GM19397 (cell line): ENCODE measurements around the gene SPACA6.

Experiments used
- ATAC-seq: cut with Tn5 transposase; IDR thresholded peaks from one replicate; pipeline ENCODE4 v1.9.1; 2021; ENCODE audit warnings: mild to moderate bottlenecking, moderate library complexity; ENCODE audit not compliant: unreplicated experiment

SPACA6 gene

DNA sequence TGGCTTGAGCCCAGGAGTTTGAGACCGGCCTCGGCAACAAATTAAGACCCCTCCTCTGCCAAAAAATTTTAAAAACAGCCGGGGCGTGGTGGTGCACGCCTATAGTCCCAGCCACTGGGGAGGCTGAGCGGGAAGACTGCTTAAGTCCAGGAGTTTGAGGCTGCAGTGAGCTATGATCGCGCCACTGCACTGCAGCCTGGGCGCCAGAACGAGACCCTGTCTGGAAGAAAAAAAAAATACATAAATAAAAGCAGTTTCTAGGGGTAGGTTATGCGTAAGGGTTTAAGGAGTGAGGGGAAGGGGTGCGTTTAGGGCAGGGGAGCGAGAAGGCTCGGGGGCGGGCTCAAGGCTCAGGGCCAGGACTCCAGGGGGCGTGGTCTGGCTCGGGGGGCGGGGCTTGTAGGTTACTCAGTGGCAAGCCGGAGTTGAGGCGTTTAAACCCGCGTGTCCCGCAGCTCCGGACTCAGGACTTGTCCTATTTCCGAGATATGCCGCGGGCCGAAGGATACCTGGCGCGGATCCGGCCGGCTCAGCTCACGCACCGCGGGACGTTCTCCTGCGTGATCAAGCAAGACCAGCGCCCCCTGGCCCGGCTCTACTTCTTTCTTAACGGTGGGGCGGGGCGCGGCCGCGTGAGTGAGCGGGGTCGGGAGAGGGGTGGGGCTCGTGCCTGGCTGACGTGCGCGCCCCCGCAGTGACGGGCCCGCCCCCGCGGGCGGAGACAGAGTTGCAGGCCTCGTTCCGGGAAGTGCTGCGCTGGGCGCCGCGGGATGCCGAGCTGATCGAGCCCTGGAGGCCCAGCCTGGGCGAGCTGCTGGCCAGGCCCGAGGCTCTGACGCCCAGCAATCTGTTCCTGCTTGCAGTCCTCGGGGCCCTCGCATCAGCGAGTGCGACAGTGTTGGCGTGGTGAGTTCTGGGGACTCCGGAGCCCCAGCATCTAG is 10.7 kb downstream of the SPACA6 start:
- peak; percentile 94 for ATAC-seq

DNA sequence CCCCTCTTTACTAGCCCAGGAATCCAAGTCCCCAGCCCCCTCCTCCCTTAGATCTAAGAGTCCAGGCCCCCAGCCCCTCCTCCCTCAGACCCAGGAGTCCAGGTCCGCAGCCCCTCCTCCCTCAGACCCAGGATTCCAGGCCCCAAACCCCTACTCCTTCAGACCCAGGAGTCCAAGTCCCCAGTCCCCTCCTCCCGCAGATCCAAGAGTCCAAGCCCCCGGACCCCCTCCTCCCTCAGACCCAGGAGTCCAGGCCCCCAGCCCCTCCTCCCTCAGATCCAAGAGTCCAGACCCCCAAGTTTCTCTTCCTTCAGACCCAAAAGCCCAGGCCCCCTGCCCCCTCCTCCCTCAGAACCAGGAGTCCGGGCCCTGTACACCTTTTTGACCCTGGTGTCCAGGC is 11.5 kb downstream of the SPACA6 start:
- ATAC-seq, result no peak

DNA sequence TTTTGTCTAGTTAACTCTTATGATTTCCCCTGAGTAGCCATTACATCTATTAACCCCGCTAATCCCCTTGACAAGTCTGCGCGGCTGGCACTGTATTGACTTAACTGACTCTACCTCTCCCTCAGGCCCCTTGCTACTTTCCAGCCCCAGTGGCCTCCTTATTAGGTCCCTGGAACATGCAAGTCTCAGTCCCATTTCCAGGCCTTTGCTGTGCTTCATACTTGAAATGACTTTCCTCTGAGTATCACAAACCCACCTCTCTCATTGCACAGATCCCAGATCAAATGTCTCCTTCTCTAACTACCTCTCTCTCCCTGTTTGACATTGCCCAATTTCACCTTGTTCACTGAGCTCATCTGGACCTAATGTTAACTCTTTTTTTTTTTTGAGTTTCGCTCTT is 13.2 kb downstream of the SPACA6 start:
- ATAC-seq, result no peak

DNA sequence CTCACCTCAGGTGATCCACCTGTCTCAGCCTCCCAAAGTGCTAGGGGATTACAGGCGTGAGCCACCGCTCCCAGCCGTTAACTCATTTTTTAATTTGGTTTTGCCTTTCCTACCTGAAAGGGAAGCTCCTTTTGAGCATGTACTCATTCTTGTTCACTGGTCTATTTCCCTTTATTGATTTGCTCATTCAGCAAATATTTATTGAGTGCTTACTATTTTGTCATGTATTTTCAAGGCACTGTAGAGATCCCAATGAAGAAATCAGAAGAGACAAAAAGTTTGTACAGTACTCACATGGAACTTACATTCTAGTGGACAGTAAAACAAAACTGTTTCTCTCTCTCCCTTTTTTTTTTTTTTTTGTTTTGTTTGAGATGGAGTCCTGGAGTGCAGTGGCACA is 13.8 kb downstream of the SPACA6 start:
- no peak for ATAC-seq

DNA sequence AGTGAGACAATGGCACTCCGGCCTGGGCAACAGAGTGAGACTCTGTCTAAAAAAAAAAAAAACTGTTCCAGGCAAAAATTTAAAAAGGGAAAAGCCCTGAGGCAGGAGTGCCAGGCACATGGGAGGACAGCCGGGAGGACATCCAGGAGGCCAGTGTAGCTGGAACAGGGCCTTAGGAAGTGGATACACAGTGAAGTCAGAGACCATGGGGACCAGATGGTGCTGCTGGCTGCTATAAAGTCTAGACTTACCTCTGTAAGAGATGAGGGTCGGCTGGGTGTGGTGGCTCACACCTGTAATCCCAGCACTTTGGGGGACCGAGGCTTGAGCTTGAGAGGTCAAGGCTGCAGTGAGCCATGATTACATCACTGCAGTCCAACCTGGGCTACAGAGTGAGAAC is 15.7 kb downstream of the SPACA6 start:
- ATAC-seq, result no peak

DNA sequence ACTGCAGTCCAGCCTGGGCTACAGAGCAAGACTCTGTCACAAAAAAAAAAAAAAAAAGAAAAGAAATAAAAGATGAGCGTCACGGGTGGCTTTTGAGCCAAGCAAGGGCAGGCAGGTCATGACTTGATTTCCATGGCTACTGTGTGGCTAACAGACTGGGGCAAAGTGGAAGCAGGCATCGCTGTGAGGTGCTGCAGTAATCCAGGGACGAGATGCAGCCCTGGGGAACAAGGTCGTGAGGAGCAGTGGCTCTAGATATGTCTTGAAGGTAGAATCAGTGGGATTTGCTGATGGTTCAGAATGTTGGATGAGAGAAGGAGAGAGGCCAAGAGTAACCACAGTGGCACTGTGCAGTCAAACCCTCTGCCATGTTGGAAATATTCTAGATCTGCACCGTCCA is 16.4 kb downstream of the SPACA6 start:
- no peak for ATAC-seq

DNA sequence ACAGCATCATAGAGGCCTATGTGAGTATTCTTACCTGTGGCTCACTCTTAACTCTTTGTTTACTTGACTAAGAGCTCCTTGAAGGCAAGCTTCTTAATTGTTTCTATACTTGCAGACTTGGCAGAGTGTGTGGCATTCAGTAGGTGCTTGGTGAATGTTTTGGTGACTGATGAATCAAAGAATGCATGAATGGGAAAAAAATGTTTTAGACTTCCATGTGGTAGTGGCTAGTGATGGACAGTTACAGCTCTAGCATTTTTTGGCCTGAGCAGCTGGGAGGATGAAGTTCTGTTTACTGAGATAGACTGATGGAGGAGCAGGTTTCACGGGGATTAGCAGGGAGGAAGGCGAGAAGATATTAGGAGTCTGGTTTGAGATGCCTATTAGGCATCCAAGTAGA is 17.0 kb downstream of the SPACA6 start:
- no peak for ATAC-seq

DNA sequence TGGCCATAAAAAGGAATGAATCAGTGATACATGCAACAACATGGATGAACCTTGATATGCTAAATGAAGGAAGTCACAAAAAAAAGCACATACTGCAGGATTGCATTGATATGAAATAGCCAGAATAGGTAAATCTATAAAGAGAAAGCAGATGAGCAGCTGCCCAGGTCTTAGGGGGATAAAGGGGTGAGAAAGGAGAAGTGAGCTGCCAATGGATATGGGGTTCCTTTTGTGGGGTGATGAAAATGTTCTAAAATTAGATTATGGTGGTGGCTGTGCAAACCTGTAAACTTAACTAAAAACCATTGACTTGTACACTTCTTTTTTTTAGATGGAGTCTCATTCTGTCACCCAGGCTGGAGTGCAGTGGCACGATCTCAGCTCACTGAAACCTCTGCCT is 18.6 kb downstream of the SPACA6 start:
- ATAC-seq, result no peak

DNA sequence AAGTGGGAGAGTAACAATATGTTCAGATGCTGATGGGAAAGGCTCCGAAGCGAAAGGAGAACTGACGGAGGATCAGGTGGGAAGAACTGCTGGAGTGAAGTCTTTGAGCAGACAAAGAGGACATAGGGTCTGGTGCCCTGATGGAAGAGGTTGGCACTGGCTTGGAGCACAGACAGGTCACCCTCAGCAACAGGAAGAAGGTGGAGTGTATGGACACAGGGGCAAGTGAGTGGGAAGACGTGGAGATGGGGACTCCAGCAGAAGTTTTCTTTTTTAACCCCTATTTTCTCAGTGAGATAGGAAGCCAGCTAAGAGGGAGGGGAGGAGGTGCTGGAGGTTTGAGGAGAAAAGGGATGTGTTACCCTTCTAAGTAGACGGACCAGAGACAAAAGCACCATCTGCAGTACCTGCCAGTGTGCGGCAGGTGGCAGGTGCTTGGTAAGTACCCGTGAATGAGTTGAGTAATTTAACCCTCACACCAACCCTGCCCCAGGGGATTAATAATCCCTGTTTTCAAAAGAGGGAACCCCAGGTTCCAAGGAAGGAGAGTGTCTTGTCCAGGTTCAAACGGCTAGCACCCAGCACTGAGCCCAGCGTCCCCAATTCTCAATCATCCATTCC is 19.4 kb downstream of the SPACA6 start:
- ATAC-seq, result no peak

DNA sequence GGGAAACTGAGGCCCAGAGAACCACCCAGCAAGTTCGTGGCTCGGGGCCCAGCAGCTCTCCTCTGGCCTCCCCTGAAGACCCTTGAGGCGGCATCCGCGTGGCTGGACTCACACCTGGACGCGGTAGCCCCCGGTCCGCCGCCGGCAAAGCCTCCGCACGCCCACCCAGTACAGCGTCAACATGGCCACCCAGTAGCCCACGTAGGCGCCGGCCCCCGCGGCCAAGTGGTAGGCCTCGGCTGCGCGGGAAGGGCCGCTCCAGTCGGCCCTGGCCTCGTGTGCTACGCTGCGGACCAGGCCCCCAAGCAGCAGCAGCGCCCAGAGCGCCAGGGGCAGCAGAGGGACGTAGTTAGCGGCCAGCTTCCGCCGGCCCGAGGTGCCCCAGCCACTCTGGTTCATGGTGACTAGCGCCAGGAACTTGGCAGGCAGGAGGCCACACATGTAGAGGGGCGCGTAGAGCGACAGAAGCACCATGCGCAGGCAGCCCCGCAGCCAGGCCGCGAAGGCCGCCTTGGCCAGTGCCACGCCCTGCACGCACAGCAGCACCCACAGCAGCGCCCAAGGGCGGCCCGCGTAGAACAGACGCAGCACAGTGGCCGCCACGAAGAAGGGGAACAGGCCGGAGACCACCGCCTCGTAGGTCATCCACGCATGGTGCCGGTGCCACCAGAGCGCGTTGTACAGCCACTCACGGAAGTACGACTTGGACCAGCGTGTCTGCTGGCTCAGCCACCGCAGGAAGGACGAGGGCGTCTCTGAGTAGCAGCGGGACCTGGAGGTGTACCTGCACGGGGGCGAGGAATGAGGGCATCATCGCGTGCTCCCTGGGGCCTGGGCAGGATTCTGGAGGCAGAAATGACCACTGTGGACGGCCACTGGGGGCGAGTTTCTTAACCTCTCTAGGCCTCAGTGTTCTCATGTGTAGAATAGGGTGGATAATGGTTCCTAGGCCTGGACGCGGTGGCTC is 20.5 kb downstream of the SPACA6 start:
- ATAC-seq, result no peak

DNA sequence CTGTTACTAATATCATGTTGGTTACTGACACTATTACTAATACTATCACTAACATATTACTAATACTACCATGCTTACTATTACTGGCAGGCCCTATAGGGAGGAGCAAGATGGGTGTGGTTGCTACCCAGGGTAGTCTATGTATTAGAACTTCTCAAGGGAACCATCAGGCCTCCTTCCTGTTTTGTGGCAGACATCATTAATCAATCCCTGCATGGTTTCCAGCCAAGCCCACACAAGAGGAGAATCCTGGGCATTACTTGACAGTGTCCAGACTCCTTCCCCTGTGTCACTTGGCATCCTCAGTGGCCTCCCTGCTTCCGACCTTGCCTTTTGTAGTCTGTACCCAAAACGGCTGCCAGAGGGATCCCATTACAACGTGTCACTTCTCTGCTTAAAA is 21.7 kb downstream of the SPACA6 start:
- ATAC-seq, result no peak

DNA sequence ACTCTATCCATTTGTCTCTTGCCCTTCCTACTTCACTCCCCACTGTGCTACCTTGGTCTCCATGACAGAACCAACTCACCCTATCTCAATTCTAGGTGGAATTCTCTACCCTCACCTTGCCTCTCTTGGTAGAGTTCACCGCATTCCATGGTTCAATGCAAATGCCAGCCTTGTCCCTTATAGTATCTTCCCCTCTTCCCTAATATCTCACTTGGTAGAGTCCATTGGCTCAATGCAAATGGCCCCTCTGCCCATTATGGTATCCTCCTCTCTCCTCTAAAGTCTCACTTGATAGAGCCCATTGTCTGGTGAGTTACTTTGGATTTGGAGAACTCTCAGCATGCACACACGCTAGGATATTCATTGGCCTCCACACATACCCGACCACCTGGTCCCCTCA is 22.7 kb downstream of the SPACA6 start:
- no peak for ATAC-seq

DNA sequence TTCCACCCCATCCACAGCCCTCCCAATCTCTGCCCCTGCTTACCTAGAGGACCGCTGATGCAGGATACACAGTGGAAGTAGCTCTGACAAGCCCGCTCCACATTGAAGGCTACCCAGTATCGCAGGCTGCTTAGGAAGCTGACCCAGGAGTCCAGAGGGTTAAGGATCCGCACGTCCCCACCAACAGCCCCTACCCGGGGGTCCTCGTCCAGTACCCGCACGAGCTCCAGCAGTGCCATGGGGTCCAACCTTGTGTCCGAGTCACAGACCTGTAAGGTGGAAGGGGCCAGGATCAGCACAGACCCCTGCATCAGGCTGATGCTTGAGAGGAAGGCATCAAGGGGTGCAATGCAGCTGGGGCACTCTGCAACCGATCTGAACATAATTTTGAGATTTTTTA is 23.8 kb downstream of the SPACA6 start:
- no peak for ATAC-seq

DNA sequence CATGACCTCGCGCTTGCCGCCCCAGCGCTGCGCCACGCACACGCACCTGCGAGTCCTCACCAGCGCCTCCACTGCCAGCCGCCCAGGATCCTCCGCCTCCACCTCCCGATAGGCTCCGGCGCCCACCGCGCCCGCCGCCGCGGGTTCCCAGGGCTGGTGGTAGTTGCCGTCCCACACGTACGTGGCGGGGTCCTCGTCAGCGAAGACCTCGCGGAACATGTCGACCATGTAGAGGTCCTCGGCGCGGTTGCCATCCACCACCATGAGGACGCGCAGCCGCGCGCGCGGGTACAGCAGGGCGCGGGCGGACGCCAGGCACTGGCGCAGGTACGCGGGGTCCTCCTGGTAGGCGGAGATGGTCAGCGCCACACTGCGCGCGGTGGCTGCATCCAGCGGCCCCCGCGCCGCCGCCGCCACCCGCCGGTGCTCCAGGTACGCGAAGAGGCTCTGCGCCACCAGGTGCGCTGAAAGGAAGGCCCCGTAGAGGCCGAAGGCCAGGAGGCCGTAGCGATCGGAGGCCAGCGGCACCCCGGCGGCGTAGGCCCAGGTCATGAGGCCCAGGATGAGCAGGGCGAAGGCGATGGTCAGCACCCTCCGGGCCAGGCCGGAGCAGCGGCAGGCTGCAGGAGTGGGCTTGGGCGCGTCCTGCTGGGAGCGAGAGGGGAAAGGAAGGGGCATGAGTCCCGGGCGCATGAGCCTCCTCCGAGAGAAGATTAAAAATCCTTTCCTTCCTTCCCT is 26.3 kb downstream of the SPACA6 start:
- ATAC-seq, result no peak

DNA sequence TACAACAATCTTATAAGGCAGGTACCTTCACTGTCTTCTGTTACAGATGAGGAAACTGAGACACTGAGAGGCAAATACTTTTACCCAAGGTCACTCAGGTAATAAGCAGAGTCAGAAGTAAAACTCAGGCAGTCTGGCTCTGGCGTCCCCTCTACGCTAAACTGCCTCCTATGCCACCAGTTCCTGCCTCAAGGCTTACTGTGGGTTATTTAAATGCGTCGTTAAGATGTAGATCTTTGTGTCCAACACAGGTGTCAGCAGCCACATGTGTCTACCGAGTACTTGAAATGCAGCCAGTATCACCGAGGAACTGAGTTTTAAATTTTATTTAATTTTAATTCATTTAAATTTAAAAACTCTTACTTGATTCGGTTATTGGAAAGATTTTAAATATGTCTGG is 28.8 kb downstream of the SPACA6 start:
- no peak for ATAC-seq

DNA sequence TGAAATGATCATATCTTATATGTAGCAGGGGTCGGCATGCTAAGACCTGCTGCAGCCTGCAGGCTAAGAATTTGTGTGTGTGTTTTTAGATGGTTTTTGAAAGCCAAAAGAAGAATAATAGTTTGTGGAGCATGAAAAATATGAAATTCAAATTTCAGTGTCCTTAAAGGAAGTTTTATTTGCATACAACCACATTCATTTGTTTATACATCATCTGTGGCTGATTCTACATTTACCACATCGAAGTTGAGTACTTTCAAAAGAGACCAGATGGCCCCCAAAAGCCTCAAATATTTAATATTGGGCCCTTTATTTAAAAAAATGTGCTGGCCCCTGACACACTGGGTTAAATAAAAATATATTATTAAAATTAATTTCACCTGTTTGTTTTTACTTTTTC is 29.4 kb downstream of the SPACA6 start:
- no peak for ATAC-seq

DNA sequence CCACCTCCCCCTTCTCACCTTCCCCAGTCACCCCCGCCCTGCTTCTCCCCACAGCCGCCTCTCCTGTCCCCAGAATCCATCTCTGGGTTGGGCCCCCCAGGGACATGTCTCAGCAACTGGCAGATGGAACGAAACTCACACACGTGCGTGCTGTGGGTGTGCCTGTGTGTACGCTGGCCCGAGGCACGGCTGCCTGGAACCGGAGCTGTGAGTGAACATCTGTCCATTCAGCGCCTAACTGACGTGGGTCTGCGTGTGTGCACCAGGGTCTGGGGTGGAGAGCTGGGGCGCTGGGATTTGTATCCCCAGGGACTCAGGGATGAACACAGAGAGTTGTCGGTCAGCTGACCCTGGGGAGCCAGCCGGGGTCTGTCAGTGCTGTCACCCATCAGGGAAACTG is 31.4 kb downstream of the SPACA6 start:
- no peak for ATAC-seq

DNA sequence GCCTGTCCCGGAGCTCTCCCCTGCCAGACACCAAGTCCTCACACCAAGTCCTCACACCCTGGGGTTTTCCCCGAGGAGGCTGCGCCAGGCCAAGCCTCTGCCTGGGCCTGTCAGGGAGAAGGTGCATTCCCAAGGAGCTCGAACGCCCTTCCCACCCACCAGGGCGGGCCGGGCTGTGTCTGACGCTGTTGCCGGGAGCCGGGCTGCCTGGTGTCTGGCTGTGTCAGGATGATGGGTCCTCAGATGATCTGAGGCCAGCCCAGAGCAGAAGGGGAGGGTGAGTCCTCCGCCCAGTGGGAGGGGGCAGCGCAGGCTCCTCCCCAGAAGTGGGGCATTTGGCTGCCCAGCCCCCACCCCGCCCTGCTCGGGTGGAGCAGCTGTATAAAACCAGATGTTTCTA is 32.9 kb downstream of the SPACA6 start:
- ATAC-seq, result no peak

DNA sequence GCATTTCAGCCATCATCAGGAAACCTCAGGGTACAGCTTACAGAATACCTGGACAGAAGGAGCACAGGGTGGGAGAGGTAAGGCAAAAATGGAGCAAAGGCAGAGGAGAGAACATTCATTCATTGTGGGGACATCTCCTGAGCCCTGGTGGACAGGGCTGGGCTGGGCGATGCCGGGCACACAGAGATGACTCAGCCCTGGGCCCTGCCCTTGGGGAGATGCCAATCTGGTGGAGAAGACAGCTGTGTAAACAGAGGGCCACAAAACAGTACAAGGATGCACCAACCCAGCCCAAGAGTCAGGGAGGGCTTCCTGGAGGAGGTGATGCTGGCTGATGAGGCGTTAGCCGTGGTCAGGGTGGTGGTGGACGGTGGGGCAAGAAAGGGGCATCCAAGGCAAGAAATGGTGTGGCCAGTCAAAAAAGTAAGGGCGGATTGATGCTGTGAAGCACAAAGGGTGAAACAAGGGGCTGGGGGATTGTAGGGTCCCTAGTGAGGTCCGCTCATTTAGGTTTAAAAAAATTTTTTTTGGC is 34.3 kb downstream of the SPACA6 start:
- ATAC-seq, result no peak

DNA sequence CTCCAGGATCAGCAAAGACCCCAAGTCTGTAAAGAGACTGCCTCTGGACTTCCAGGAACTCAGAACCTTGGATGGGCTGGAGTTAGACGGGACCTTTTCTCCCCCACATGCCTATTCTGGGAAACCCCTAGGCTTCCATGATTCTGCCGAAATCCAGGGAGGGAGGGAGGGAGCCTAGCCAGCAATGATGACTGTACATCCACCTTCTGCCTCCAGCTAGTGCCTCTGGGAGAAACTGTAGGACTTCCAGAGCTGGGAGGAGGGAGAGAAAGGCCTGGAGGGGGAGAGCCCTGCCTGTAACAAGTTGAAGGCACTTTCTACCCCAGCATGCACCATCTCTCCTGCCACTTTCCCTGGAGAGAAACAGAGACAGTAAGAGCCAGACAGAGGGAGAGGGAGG is 36.7 kb downstream of the SPACA6 start:
- ATAC-seq, result no peak
